Activated CD8-positive, alpha-beta memory T cell treated with anti-CD3 and anti-CD28 coated beads, Interleukin-2, amount 10 ng/mL, durations not matched to agents 7 days and 5 days (primary cell): ENCODE measurements around the gene CTBP2. TPM values are rescaled to one million over a fixed set of nuclear protein-coding genes. Genes with fewer than 3 reads are reported as not detected.

Source experiments
- ATAC-seq: fragments of 150-1000 bp; cut with Tn5 transposase; one replicate; pipeline ENCODE4 v1.10.0; 2021; ENCODE audit warnings: moderate library complexity
- CTCF ChIA-PET: fragments of 350-600 bp; sonication (Branson Sonifier 250); formaldehyde crosslinking; loops from one replicate; lab custom pipeline; 2021; ENCODE audit warnings: antibody characterized with exemption; lab: Charles Lee
- DNase-seq: peaks from one replicate; pipeline ENCODE4 v3.0.0-alpha.2; 2020
- H3K27ac Mint-ChIP-seq: one replicate; pipeline ENCODE4 v1.8.0; 2021; ENCODE audit warnings: mild to moderate bottlenecking, mixed read lengths
- H3K27me3 Mint-ChIP-seq: one replicate; pipeline ENCODE4 v1.8.0; 2021; ENCODE audit warnings: mixed read lengths
- H3K36me3 Mint-ChIP-seq: one replicate; pipeline ENCODE4 v1.8.0; 2021; ENCODE audit warnings: mild to moderate bottlenecking, mixed read lengths
- H3K4me1 Mint-ChIP-seq: one replicate; pipeline ENCODE4 v1.8.0; 2021; ENCODE audit warnings: mixed read lengths
- H3K4me3 Mint-ChIP-seq: one replicate; pipeline ENCODE4 v1.8.0; 2021; ENCODE audit warnings: mild to moderate bottlenecking, moderate library complexity, mixed read lengths
- H3K9me3 Mint-ChIP-seq: one replicate; pipeline ENCODE4 v1.8.0; 2022; ENCODE audit warnings: low read depth, mixed read lengths
- total RNA-seq, 2 experiments: library from RNA; stranded (reverse); gene quantifications; one replicate each; pipeline ENCODE4 v1.2.3, GENCODE V29; 2021

The CTBP2 gene
- total RNA-seq, 2 experiments from 2014 or later: 0.61 to 0.82 TPM

DNA sequence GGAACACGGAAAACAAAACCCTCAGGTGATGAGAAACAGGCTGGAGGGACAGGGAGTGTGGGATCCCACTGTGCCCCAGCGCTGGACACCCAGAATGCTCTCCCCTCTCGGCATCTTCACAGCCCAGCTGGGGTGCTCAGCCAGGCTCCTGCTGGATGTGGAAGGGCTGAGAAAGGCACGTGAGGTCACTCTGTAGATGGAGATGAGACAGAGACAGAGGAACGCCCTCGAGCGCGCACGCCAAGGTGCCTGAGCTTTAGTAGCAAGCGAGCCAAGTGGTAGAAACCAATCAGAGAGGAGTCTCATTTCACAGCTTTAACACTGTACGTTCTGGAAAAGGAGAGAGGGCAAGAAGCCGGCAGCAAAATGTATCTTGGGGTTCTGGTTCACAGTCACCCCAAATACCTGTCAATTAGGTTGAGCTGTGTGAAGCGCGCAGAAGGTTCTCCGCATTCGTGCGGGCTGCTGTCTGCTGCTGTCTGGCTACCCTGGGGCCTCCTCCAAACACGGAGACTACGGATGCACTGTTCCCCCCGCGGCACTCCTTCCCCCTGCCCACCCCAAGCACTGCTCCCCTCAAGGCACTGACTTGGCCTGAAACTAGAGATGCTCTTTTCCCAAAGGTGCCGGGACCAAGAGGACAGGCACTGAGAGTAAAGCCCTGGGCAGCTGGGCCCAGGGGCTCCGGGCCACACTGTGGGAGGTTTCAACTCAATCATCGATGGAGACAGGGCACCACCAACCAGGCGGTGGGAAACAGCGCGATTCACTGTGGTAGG is 127.0 kb downstream of the CTBP2 start:
- DNase-seq (no peak), ATAC-seq (no peak)
- H3K27me3 Mint-ChIP-seq: peaks cover 20% of the 10 kb centered on the region
- CTCF ChIA-PET: no interaction called here
- H3K4me3 Mint-ChIP-seq: no peak overlapping the region
- H3K9me3 Mint-ChIP-seq: no peaks in the 10 kb centered on the region
- H3K4me1 Mint-ChIP-seq: no peaks in the 10 kb centered on the region
- no peak overlapping the region for H3K27ac Mint-ChIP-seq
- no peaks in the 10 kb centered on the region for H3K36me3 Mint-ChIP-seq

DNA sequence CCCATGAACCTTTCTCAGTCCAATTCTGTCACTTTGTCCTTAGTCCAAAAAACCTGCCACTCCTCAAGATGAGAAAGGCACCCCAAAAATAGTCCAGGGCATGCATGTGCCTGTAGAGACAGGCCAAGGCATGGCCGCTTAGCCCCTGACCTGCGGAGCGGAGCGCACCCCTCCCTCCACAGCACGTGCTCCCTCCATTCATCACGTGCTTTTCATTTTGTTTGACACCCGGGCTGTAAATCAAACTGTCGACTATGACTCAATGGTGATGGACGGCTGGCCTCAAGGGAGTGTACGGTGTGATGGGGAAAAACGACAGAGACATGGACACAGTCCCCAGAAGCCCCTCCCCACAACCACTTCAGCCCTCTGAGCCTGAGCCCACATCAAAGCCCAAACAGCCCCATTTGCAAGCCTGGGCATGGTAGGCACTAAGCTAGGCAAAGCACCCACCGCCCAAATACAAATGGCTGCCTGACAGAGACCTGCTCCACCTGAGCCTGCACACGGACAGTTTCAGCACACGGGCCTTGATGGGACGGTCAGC is 127.8 kb downstream of the CTBP2 start:
- H3K4me3 Mint-ChIP-seq: no peak overlapping the region
- peaks cover 20% of the 10 kb centered on the region for H3K27me3 Mint-ChIP-seq

DNA sequence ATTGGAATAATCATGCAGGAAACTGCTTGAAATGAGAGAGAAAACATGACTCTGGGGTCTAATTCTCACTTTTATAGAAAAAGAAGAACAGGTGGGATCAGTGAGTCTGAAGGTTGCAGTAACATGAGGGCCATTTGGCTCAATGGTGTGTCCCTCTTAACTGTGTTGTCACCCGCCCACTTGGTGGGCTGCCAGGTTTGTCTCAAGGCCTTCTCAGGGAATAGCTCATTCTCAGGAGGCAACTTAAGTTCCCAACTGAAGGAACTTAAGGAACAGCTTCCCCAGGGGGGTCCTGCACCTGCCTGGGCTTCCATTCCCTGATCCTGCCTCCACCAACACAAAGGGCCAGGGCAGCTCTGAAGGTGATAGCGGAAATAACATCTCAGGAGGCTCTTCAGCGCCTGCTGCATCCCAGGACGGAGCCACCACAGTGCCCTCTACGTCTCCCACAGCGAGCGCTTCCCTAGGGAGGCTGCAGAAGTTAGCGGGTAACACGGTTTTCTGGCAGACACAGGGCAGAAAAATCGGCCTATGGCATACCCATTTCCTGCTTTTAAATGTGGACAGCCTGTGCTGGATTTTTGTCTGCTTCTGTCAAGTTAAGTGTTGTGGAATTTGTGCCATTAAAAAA is 129.7 kb downstream of the CTBP2 start:
- CTCF ChIA-PET: no interaction called here
- H3K27ac Mint-ChIP-seq: no peak overlapping the region
- no peak for ATAC-seq
- no peaks in the 10 kb centered on the region for H3K4me1 Mint-ChIP-seq
- peaks cover 14% of the 10 kb centered on the region for H3K27me3 Mint-ChIP-seq
- no peak overlapping the region for H3K4me3 Mint-ChIP-seq
- no peaks in the 10 kb centered on the region for H3K36me3 Mint-ChIP-seq
- DNase-seq: no peak
- H3K9me3 Mint-ChIP-seq: no peaks in the 10 kb centered on the region

More for the DNA sequence above, 127.8 kb downstream of the CTBP2 start:
- Mint-ChIP-seq H3K9me3 (no peaks in the 10 kb centered on the region), H3K27ac (no peak overlapping the region), H3K36me3 (no peaks in the 10 kb centered on the region), H3K4me1 (no peaks in the 10 kb centered on the region)
- CTCF ChIA-PET: no interaction called here
- DNase-seq (no peak), ATAC-seq (no peak)

DNA sequence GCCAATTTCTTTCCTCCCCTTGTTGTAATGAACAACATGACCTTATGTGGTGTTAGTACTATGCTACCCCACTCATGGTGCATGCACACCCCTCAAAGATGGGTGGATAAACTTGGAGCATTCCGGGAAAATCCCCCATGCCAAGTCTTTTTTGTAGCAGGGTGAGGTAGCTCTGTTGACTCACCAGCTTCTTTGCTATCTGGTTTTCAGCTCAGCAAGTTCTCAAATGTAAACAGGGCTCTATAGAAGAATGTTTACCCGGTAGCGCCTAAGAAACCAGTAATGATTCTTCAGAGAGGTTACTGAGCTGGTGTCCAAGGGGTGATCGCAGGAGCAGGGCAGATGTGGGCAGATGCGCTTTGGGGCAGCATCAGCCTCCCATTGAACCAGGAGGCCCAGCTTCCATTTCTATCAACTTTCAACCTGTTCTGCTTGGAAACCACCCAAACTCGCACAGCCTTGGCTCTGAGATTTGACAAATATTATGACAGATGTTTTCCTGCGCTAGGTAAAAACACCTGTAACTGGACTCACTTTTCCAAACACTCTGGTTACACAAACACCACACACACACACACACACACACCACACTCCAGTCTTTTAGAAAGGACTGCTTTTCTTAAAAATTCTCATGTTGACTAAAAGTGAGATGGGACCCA is 130.7 kb downstream of the CTBP2 start:
- Mint-ChIP-seq H3K27me3 (peaks cover 8% of the 10 kb centered on the region), H3K27ac (no peak overlapping the region), H3K9me3 (no peaks in the 10 kb centered on the region), H3K4me1 (no peaks in the 10 kb centered on the region), H3K4me3 (no peak overlapping the region), H3K36me3 (no peaks in the 10 kb centered on the region)
- CTCF ChIA-PET: no interaction called here
- DNase-seq (no peak), ATAC-seq (no peak)

DNA sequence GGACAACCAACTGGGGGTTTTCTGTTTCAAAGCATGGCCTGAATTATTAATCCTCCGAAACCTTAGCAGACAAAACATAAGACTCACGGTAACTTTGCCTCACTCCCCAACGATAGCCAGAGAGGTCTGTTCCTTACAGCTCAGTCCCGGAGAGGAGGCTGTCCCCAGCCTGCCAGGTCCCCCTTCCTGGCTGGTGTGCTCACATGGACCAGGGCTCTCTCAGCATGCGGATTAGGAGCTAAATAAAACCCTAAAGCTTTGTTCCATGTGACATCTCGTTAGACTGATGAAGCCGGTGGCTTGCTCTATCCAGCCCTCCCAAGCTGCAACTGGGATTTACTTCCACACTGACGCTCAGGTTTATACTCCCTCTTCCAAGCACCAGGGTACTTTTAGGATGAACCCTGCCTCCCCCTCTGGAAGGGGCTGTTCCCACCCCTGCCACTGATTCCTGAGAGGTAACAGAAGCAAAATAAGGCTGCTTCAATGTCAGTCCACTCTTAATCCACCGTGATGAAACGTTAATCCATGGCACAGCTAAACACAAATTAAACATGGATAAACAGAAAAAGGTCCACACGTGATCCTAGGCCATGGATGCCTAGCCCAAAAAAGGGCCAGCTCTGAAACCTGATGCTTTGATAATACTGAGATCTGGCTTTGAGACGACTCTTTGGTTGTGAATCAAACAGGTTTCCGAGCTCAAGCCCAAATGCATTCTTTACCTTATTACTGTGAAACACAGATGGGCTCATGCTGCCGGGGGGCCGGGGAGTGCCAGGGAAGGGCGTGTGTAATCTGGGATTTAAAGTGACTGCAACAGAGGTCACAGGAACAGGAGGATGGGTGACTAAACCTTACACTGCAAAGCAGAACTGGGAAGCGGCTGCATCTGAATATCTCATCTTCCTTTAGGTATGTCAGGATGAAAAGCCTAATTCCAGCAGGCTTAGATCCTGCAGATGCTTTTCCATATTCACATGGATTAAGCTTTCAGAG is 132.2 kb downstream of the CTBP2 start:
- no peaks in the 10 kb centered on the region for H3K4me1 Mint-ChIP-seq
- CTCF ChIA-PET: interaction anchor here (1.1 kb wide), 1 partner anchor 35 kb away, joined by 3 read pairs; no protein-coding TSS in a partner anchor
- no peak for DNase-seq
- H3K36me3 Mint-ChIP-seq: no peaks in the 10 kb centered on the region
- no peak overlapping the region for H3K27ac Mint-ChIP-seq
- H3K9me3 Mint-ChIP-seq: no peaks in the 10 kb centered on the region
- H3K4me3 Mint-ChIP-seq: no peak overlapping the region
- no peak for ATAC-seq
- peaks cover 7% of the 10 kb centered on the region for H3K27me3 Mint-ChIP-seq

DNA sequence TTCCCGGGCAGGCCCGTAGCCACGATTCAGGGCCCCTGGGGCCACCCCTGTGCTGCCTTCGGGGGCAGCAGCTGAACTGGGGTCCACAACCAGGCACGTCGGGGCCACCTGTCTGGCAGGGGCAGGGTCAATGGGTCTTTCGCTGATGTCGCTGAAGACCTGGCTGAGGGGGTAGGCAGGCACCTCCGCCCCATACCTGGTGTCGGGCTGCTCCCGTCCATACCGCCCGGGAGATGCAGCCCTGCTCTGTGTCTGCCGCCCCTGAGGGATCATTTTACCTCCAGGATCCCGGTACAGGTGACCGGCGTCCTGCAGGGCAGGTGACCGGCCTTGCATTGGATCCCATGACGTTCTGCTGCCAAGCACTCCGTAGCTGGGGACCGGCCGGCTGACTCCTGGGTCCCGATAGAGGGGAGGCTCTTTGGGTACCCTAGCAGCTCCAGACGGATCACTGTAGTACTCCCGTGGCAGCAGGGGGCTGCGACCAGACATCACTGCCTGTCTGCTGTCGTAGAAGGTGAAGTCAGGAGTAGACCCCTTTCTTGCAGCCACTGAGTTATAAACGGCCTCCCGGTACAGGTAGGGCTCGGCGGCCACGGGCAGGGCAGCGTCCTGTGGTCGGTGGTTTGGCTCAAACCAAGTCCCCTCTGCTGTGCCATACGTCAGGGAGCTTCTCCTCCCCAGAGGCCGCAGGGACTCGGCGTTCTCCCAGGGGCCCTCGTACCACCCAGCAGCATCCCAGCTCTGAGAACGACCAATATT is 133.2 kb downstream of the CTBP2 start:
- CTCF ChIA-PET: interaction anchor here (1.1 kb wide), 1 partner anchor 34 kb away, joined by 3 read pairs; no protein-coding TSS in a partner anchor
- Mint-ChIP-seq H3K36me3 (no peaks in the 10 kb centered on the region), H3K9me3 (no peaks in the 10 kb centered on the region), H3K27ac (no peak overlapping the region), H3K27me3 (peaks cover 7% of the 10 kb centered on the region), H3K4me1 (no peaks in the 10 kb centered on the region), H3K4me3 (no peak overlapping the region)
- ATAC-seq (no peak), DNase-seq (no peak)

DNA sequence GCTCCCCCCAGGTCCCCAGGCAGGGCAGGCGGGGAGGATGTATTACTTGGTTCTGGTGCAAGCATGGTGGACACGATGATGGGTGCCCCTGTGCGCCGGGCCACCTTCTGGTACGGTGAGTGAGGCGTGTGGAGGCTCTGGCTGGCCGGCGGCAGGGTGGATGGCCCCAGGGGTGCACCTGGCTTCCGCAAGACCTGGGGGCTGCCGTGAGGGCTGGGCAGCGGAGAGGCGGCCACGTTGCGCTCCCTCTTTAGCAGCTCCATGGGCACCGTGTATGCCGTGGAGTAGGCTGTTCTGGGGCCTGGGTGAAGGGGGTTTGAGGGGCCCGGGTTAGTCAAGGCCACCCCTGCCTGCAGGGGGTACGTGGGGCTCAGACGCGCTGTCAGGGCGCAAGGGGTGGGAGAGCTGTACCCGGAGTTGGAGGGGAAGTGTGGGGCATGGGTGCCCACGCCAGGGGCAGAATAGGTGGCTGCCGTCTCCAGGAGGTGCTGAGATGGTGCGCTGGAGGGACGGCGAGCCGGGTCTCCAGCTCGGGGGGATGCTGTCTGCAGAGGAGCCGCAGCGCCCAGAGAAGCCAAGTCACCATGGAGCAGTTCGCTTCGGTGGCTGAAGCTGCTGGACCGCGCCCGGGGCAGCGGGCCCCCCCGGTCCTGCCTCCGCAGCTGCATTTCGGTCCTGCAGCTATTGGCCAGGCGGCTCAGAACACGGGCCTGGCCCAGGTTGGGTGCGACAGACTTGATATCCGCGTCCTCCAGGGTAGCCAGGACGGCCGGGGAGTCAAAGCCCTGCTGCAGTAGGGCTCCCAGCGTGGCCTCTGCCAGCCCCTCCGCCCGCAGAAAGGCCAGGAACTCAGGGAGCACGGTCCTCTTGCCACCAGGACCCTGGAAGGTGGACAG is 134.1 kb downstream of the CTBP2 start:
- Mint-ChIP-seq H3K9me3 (no peaks in the 10 kb centered on the region), H3K27ac (no peak overlapping the region), H3K4me3 (no peak overlapping the region), H3K36me3 (no peaks in the 10 kb centered on the region), H3K27me3 (peaks cover 7% of the 10 kb centered on the region), H3K4me1 (no peaks in the 10 kb centered on the region)
- ATAC-seq (no peak), DNase-seq (no peak)
- CTCF ChIA-PET: no interaction called here

DNA sequence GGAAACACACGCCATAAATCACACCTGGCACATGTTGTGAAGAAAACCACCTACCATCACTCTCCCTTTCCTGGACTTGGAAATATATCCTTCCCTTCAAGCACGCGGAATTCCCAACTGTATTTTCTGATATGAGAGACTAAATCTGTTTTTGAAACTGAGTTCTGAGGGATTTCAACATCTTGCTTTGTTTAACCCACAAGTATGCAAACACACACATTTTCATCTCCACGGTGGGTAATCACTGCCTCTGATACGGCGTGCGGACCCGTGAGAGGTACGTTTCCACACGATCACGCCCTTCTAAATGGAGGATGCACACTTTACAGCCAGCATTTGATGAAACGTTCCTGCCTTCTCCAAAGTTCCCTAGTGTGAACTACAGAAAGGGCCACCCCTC is 135.0 kb downstream of the CTBP2 start:
- CTCF ChIA-PET: no interaction called here
- H3K9me3 Mint-ChIP-seq: no peaks in the 10 kb centered on the region
- ATAC-seq (no peak), DNase-seq (no peak)
- no peak overlapping the region for H3K27ac Mint-ChIP-seq
- H3K36me3 Mint-ChIP-seq: no peaks in the 10 kb centered on the region
- H3K4me1 Mint-ChIP-seq: no peaks in the 10 kb centered on the region
- H3K4me3 Mint-ChIP-seq: no peak overlapping the region
- peaks cover 7% of the 10 kb centered on the region for H3K27me3 Mint-ChIP-seq

DNA sequence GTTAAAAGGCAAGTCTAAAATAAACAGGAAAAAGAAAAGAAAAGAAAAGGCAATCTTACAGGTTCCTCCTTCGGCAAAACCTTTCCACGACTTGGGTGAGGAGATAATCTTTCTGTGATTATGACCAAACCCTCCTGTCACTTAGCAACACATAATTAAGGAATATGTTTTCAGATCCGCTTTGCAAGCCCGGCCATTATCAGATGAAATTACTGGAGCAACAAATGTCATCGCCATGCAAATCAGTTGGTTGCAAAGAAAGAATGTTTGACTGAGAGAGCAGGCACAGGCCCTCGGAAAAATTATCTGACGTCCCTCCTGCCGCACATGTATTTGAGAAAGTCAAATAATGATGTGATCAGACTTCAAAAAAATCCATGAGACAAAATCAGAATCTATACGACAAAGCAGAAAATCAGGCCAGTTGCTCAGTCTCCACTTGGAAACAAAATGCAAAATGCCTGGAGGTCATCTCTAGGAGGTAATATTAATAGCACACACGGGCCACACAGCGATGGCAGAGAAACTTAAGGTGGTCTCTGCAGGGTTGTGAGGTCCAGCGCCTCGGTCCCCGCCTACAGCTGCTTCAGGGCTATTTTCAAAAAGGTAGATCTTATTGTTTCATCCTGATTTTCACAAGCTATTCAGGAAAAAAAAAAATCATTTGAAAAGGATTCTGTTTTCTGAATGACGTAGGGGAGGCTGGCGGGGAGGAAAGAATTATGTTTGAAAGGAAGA is 135.7 kb downstream of the CTBP2 start:
- Mint-ChIP-seq H3K4me3 (no peak overlapping the region), H3K36me3 (no peaks in the 10 kb centered on the region), H3K9me3 (no peaks in the 10 kb centered on the region), H3K27ac (no peak overlapping the region), H3K4me1 (no peaks in the 10 kb centered on the region), H3K27me3 (peaks cover 7% of the 10 kb centered on the region)
- ATAC-seq (no peak), DNase-seq (no peak)
- CTCF ChIA-PET: no interaction called here

DNA sequence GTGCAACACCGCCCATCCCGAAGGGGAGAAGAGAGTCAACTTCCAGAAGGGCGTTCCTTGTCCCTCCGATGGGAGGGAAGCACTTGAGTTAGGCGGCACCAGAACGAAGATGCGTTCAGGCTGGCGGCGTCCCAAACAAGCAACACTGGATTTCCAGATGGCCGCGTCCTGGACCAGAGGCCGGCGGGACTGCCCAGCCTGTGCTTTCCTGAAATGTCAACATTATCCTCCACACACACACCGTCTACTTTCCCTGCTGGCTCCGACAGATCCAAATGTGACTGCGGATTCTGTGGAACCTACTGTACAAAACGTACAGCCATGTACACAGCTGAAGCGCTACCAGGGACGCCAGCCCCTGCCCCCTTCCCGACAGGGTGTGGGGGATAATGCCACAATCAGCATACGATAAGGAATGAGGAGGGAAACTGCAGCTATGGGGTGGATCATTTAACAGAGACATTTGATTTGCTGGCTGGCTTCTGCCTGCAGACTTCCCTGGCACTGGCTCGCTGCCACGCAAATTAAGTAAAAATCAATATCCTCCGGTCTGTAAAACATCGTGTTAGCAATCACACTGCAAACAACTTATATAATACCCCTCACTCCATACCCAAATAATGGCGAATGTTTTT is 136.4 kb downstream of the CTBP2 start:
- CTCF ChIA-PET: no interaction called here
- Mint-ChIP-seq H3K27me3 (peaks cover 10% of the 10 kb centered on the region), H3K4me3 (no peak overlapping the region), H3K4me1 (no peaks in the 10 kb centered on the region), H3K9me3 (no peaks in the 10 kb centered on the region), H3K36me3 (no peaks in the 10 kb centered on the region), H3K27ac (no peak overlapping the region)
- ATAC-seq (no peak), DNase-seq (no peak)

DNA sequence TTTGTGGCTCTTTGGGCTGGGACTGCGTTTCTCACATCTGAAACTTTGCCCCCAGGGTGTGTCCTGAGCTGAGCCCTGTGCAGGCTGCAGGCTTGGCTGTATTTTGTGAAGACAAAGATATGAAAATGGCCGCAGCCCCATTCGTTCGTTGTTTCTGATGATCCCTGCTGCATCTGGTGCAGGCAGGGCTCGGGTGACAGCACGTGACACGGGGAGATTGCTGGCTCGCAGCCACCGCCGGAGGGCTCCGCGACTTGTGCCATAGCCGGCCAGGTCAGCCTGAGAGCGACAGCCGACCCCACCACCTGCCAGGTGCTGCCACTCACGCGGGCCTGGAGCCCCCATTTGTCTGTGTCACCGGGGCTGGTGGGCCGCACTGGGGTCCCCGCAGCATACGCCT is 137.1 kb downstream of the CTBP2 start:
- no peaks in the 10 kb centered on the region for H3K36me3 Mint-ChIP-seq

More for the DNA sequence above, 137.1 kb downstream of the CTBP2 start:
- H3K4me1 Mint-ChIP-seq: no peaks in the 10 kb centered on the region
- CTCF ChIA-PET: no interaction called here
- DNase-seq (no peak), ATAC-seq (no peak)
- H3K9me3 Mint-ChIP-seq: no peaks in the 10 kb centered on the region
- H3K27ac Mint-ChIP-seq: no peak overlapping the region
- no peak overlapping the region for H3K4me3 Mint-ChIP-seq
- H3K27me3 Mint-ChIP-seq: peaks cover 13% of the 10 kb centered on the region
